H9 (cell line): ENCODE results near the gene FAM240A. TPM values are rescaled to one million over a fixed set of nuclear protein-coding genes. Genes with fewer than 3 reads are reported as not detected.

Experiments used
- DNase-seq: peaks from one replicate; pipeline ENCODE4 v3.0.0-alpha.2; 2017
- H2AFZ ChIP-seq: one replicate; pipeline ENCODE4 v1.6.1; 2013; ENCODE audit warnings: mild to moderate bottlenecking, low read length, control low read depth, moderate library complexity
- H2AK5ac ChIP-seq: 2 replicates; pipeline ENCODE4 v1.6.1; 2013; ENCODE audit warnings: low read length, control low read depth, mixed read lengths; ENCODE audit not compliant: insufficient read length
- H2BK120ac ChIP-seq: one replicate; pipeline ENCODE4 v1.6.1; 2013; ENCODE audit warnings: low read depth, mild to moderate bottlenecking, low read length, control low read depth, inconsistent platforms; ENCODE audit not compliant: poor library complexity, severe bottlenecking
- H2BK12ac ChIP-seq: 2 replicates; pipeline ENCODE4 v1.6.1; 2013; ENCODE audit warnings: low read length, control low read depth, mixed read lengths, low read depth; ENCODE audit not compliant: insufficient read length
- H2BK15ac ChIP-seq: 2 replicates; pipeline ENCODE4 v1.6.1; 2013; ENCODE audit warnings: low read depth, low read length, control low read depth
- H2BK20ac ChIP-seq: one replicate; pipeline ENCODE4 v1.6.1; 2013; ENCODE audit warnings: low read depth, mild to moderate bottlenecking, low read length, control low read depth, inconsistent platforms; ENCODE audit not compliant: poor library complexity, severe bottlenecking
- H2BK5ac ChIP-seq: 2 replicates; pipeline ENCODE4 v1.6.1; 2013; ENCODE audit warnings: low read length, control low read depth, mixed read lengths; ENCODE audit not compliant: insufficient read length
- H3K14ac ChIP-seq: 2 replicates; pipeline ENCODE4 v1.6.1; 2013; ENCODE audit warnings: low read length, control low read depth; ENCODE audit not compliant: insufficient read depth
- H3K18ac ChIP-seq: 2 replicates; pipeline ENCODE4 v1.6.1; 2013; ENCODE audit warnings: low read depth, mild to moderate bottlenecking, mixed read lengths, low read length, control low read depth; ENCODE audit not compliant: insufficient read length
- H3K23ac ChIP-seq: 2 replicates; pipeline ENCODE4 v1.6.1; 2013; ENCODE audit warnings: low read length, control low read depth, mixed read lengths, low read depth; ENCODE audit not compliant: insufficient read length
- H3K23me2 ChIP-seq: 2 replicates; pipeline ENCODE4 v1.6.1; 2013; ENCODE audit warnings: low read depth, mild to moderate bottlenecking, mixed read lengths, low read length, control low read depth; ENCODE audit not compliant: insufficient read length, poor library complexity, severe bottlenecking
- H3K27ac ChIP-seq: 2 replicates; pipeline ENCODE4 v1.5.1; 2013; ENCODE audit warnings: low read length, control low read depth, mixed read lengths, low read depth; ENCODE audit not compliant: insufficient read length
- H3K27me3 ChIP-seq: 2 replicates; pipeline ENCODE4 v1.6.1; 2013; ENCODE audit warnings: low read length, control low read depth, inconsistent platforms; ENCODE audit not compliant: insufficient read depth
- H3K4ac ChIP-seq: 2 replicates; pipeline ENCODE4 v1.6.1; 2013; ENCODE audit warnings: low read depth, mild to moderate bottlenecking, control low read depth, inconsistent platforms, low read length, moderate library complexity
- H3K4me1 ChIP-seq: 2 replicates; pipeline ENCODE4 v1.6.1; 2013; ENCODE audit warnings: low read length, control low read depth, inconsistent platforms; ENCODE audit not compliant: insufficient read depth
- H3K4me2 ChIP-seq: 2 replicates; pipeline ENCODE4 v1.6.1; 2013; ENCODE audit warnings: low read length, control low read depth, mixed read lengths; ENCODE audit not compliant: insufficient read length, insufficient read depth
- H3K56ac ChIP-seq: 2 replicates; pipeline ENCODE4 v1.6.1; 2013; ENCODE audit warnings: low read depth, mild to moderate bottlenecking, mixed read lengths, low read length, control low read depth; ENCODE audit not compliant: insufficient read length
- H3K79me1 ChIP-seq: 2 replicates; pipeline ENCODE4 v1.6.1; 2013; ENCODE audit warnings: low read depth, mild to moderate bottlenecking, moderate library complexity, low read length, control low read depth, inconsistent platforms; ENCODE audit not compliant: insufficient read depth, poor library complexity, severe bottlenecking
- H3K79me2 ChIP-seq: 2 replicates; pipeline ENCODE4 v1.6.1; 2013; ENCODE audit warnings: low read length, control low read depth, inconsistent platforms; ENCODE audit not compliant: insufficient read depth
- H3K9ac ChIP-seq: 2 replicates; pipeline ENCODE4 v1.6.1; 2013; ENCODE audit warnings: low read length, control low read depth, mixed read lengths; ENCODE audit not compliant: insufficient read length; ENCODE audit errors: extremely low read depth
- H3K9me3 ChIP-seq: one replicate; pipeline ENCODE4 v1.6.1; 2013; ENCODE audit warnings: low read depth, low read length, inconsistent platforms; ENCODE audit not compliant: control insufficient read depth
- H3T11ph ChIP-seq: one replicate; pipeline ENCODE4 v1.6.1; 2013; ENCODE audit warnings: mild to moderate bottlenecking, low read length, control low read depth, inconsistent platforms
- H4K20me1 ChIP-seq: one replicate; pipeline ENCODE4 v1.6.1; 2013; ENCODE audit not compliant: control insufficient read depth, insufficient read length, insufficient read depth
- H4K5ac ChIP-seq: 2 replicates; pipeline ENCODE4 v1.6.1; 2013; ENCODE audit warnings: low read depth, mild to moderate bottlenecking, mixed read lengths, low read length, control low read depth; ENCODE audit not compliant: insufficient read length
- H4K8ac ChIP-seq: replicated peaks from 2 replicates; pipeline ENCODE4 v1.6.1; 2013; ENCODE audit warnings: low read length, control low read depth, mixed read lengths, low read depth; ENCODE audit not compliant: insufficient read length
- H4K91ac ChIP-seq: 2 replicates; pipeline ENCODE4 v1.6.1; 2013; ENCODE audit warnings: low read depth, mild to moderate bottlenecking, moderate library complexity, mixed read lengths, low read length, control low read depth; ENCODE audit not compliant: insufficient read length
- H3K27ac Mint-ChIP-seq, 3 experiments: 2 replicates in 2 of 3; 3 replicates in 1 of 3; pipeline ENCODE4 v1.8.0; 2020 to 2021; ENCODE audit warnings: mixed read lengths in 3 of 3, mild to moderate bottlenecking in 1 of 3, moderate library complexity in 1 of 3
- H3K27me3 Mint-ChIP-seq: 2 replicates; pipeline ENCODE4 v1.8.0; 2021; ENCODE audit warnings: low read depth, mild to moderate bottlenecking, moderate library complexity, mixed read lengths
- H3K36me3 Mint-ChIP-seq, 3 experiments: 2 replicates in 2 of 3; 3 replicates in 1 of 3; pipeline ENCODE4 v1.8.0; 2020 to 2021; ENCODE audit warnings: low read depth in 3 of 3, mixed read lengths in 3 of 3; ENCODE audit not compliant: insufficient read depth in 1 of 3
- H3K4me1 Mint-ChIP-seq, 2 experiments: 2 replicates each; pipeline ENCODE4 v1.8.0; 2020; ENCODE audit warnings: mixed read lengths in 2 of 2
- H3K4me3 Mint-ChIP-seq, 2 experiments: 2 replicates in 1 of 2; 3 replicates in 1 of 2; pipeline ENCODE4 v1.8.0; 2020 to 2021; ENCODE audit warnings: mild to moderate bottlenecking in 2 of 2, mixed read lengths in 2 of 2, moderate library complexity in 1 of 2
- H3K9me3 Mint-ChIP-seq, 2 experiments: 2 replicates in 1 of 2; 3 replicates in 1 of 2; pipeline ENCODE4 v1.8.0; 2020; ENCODE audit warnings: mild to moderate bottlenecking in 2 of 2, mixed read lengths in 2 of 2, moderate library complexity in 1 of 2
- CTCF ChIP-seq: fragments of 200-600 bp; sonication (generic); conservative IDR thresholded peaks from 3 replicates; pipeline ENCODE4 v1.8.0; 2021; ENCODE audit warnings: antibody characterized with exemption, mild to moderate bottlenecking
- WGBS: extraction: QIAGEN DNeasy Blood & Tissue Kit; methylation state at CpG from one replicate; pipeline ENCODE4 v1.1.7; 2013; ENCODE audit warnings: missing lambda C conversion rate, low lambda C conversion rate, mixed read lengths; ENCODE audit not compliant: insufficient read length; ENCODE audit errors: extremely low coverage; 5-methylcytosine and 5-hydroxymethylcytosine counted together
- total RNA-seq: library from RNA; stranded (reverse); gene quantifications from 2 replicates; pipeline ENCODE4 v1.2.1, GENCODE V29; 2021

Gene FAM240A
- total RNA-seq, 1 experiment from 2014 or later, result 0.11 TPM

- no peak overlapping the region for H2BK120ac ChIP-seq
- H3K27me3 ChIP-seq, result no peaks in the 10 kb centered on the region
- no peak overlapping the region for H2BK12ac ChIP-seq
- no peak overlapping the region for H2AK5ac ChIP-seq
- H4K20me1 ChIP-seq, result no peaks in the 10 kb centered on the region
- no peak overlapping the region for H3K27ac ChIP-seq
- WGBS, result no CpG with 5 or more reads among the region's 8 CpGs
- no peaks in the 10 kb centered on the region for H3K9me3 Mint-ChIP-seq
- H2BK5ac ChIP-seq, result no peak overlapping the region
- no peak overlapping the region for H3K27ac Mint-ChIP-seq
- no peak overlapping the region for H3K14ac ChIP-seq
- H3K56ac ChIP-seq, result no peak overlapping the region
- peak; percentile 53 for DNase-seq
- no peaks in the 10 kb centered on the region for H3K23me2 ChIP-seq
- no peak overlapping the region for H3K18ac ChIP-seq
- no peak overlapping the region for H2BK15ac ChIP-seq
- H3K9ac ChIP-seq, result no peak overlapping the region
- H3K79me1 ChIP-seq, result no peaks in the 10 kb centered on the region
- H3T11ph ChIP-seq, result no peak overlapping the region
- H4K91ac ChIP-seq, result no peak overlapping the region
- H4K5ac ChIP-seq, result no peak overlapping the region
- no peak overlapping the region for H2AFZ ChIP-seq
- no peak overlapping the region for H3K4ac ChIP-seq
- H3K4me2 ChIP-seq, result no peak overlapping the region
- H3K27me3 Mint-ChIP-seq, result peaks cover 6% of the 10 kb centered on the region
- H3K23ac ChIP-seq, result no peak overlapping the region
- H3K9me3 ChIP-seq, result no peaks in the 10 kb centered on the region
- H3K4me3 Mint-ChIP-seq, result no peak overlapping the region
- peak; percentile 68 for TF ChIP-seq CTCF
- H3K36me3 Mint-ChIP-seq, result no peaks in the 10 kb centered on the region
- no peak overlapping the region for H4K8ac ChIP-seq
- H3K4me1 ChIP-seq, result peaks cover 11% of the 10 kb centered on the region; the same call in 1 of the 2 replicates
- no peaks in the 10 kb centered on the region for H3K79me2 ChIP-seq
- H3K4me1 Mint-ChIP-seq, result peaks cover 54 to 55% of the 10 kb centered on the region in 2 experiments
- no peak overlapping the region for H2BK20ac ChIP-seq
Measured at GRCh38 chr3:46663591-46664135, 51.3 kb downstream of the FAM240A start.
